Progenitor cell of endocrine pancreas (in vitro differentiated cells): Measurements from ENCODE around the gene TMEFF2. TPM values are rescaled to one million over a fixed set of nuclear protein-coding genes. Genes with fewer than 3 reads are reported as not detected.

ENCODE experiments used
- DNase-seq: peaks from one replicate; pipeline ENCODE4 v3.0.0; 2021; ENCODE audit warnings: low spot score; ENCODE audit not compliant: unreplicated experiment
- H3K27ac Mint-ChIP-seq: 2 replicates; pipeline ENCODE4 v1.8.0; 2021; ENCODE audit warnings: mild to moderate bottlenecking, moderate library complexity, mixed read lengths
- H3K27me3 Mint-ChIP-seq: 2 replicates; pipeline ENCODE4 v1.8.0; 2021; ENCODE audit warnings: mixed read lengths
- H3K36me3 Mint-ChIP-seq: 2 replicates; pipeline ENCODE4 v1.8.0; 2022; ENCODE audit warnings: mixed read lengths; ENCODE audit not compliant: insufficient read depth
- H3K4me1 Mint-ChIP-seq: 2 replicates; pipeline ENCODE4 v1.8.0; 2021; ENCODE audit warnings: low read depth, mixed read lengths
- H3K4me3 Mint-ChIP-seq: 2 replicates; pipeline ENCODE4 v1.8.0; 2021; ENCODE audit warnings: low read depth, mild to moderate bottlenecking, moderate library complexity, mixed read lengths
- H3K9me3 Mint-ChIP-seq: 2 replicates; pipeline ENCODE4 v1.8.0; 2021; ENCODE audit warnings: low read depth, mixed read lengths
- CTCF ChIP-seq: fragments of 200-600 bp; sonication (generic); IDR thresholded peaks from one replicate; pipeline ENCODE4 v1.5.0; 2021; ENCODE audit warnings: antibody characterized with exemption, mild to moderate bottlenecking; ENCODE audit not compliant: unreplicated experiment
- total RNA-seq: library from RNA; stranded (reverse); gene quantifications from 2 replicates; pipeline ENCODE4 v1.2.1, GENCODE V29; 2021

Gene TMEFF2
- total RNA-seq, 1 donor from 2014 or later: 0.50 TPM

DNA sequence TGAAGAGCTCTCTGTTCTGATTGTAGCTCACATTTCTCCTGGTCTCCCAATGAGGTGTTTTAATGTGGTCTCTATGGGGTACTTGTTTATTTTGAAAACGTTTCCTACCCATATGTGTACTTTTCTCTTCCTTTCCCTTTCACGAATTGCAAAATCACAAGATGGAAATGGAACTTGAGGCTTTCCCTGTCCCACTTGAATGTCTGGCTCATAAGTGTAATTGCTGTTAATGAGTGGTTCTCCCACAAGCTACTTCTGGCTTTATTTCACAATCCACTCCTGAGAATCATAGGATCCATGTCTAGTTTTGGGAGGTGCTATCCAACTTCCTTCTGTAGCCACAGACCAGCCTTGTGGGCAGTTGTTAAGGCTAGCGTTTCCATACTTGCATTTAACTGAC, 266.7 kb downstream of the TMEFF2 start:
- H3K27ac Mint-ChIP-seq: no peak overlapping the region
- TF ChIP-seq CTCF: no peak
- H3K9me3 Mint-ChIP-seq: peaks cover 2% of the 10 kb centered on the region
- no peak for DNase-seq
- no peaks in the 10 kb centered on the region for H3K27me3 Mint-ChIP-seq
- no peaks in the 10 kb centered on the region for H3K36me3 Mint-ChIP-seq
- peaks cover 7% of the 10 kb centered on the region for H3K4me1 Mint-ChIP-seq
- no peak overlapping the region for H3K4me3 Mint-ChIP-seq

DNA sequence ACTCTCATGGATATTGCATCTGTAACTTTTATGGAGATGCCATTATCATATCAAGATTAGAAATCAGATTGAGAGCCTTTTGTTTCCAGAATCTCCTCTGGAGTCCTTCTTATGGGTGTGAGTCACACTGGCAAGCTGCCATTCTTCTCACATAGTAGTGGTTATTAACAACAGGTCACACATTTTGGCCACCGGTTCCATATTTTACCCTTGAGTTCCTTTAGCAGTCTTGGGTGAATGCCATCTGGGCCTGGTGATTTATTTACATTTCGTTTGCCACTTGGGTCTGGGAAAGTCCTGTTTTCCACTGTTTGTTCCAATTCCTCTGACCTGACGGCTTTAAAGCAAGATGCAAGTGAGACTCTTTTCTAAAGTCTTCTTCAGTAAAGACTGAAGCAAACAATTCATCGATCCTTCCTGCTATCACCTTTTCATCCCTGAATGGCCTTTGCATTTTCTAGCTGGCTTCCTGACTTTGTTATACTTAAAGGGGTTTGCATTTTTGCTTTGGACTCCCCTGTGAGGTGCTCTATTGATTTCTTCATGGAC, 267.3 kb downstream of the TMEFF2 start:
- DNase-seq: no peak
- Mint-ChIP-seq H3K4me3 (no peak overlapping the region), H3K9me3 (peaks cover 6% of the 10 kb centered on the region), H3K27me3 (no peaks in the 10 kb centered on the region), H3K36me3 (peaks cover 1% of the 10 kb centered on the region), H3K27ac (peak overlapping the region; percentile 20), H3K4me1 (peaks cover 7% of the 10 kb centered on the region)
- TF ChIP-seq CTCF: no peak

- H3K27me3 Mint-ChIP-seq: no peaks in the 10 kb centered on the region
- H3K4me1 Mint-ChIP-seq: peaks cover 7% of the 10 kb centered on the region
- H3K4me3 Mint-ChIP-seq: no peak overlapping the region
- no peak for TF ChIP-seq CTCF
- H3K9me3 Mint-ChIP-seq: peaks cover 6% of the 10 kb centered on the region
- DNase-seq: no peak
- no peak overlapping the region for H3K27ac Mint-ChIP-seq
- peaks cover 1% of the 10 kb centered on the region for H3K36me3 Mint-ChIP-seq
Measured at GRCh38 chr2:191926671-191927070, 268.1 kb downstream of the TMEFF2 start.

- H3K27ac Mint-ChIP-seq: no peak overlapping the region
Measured at GRCh38 chr2:191923652-191923997, 271.1 kb downstream of the TMEFF2 start.

More at GRCh38 chr2:191923652-191923997, 271.1 kb downstream of the TMEFF2 start:
- DNase-seq: no peak
- Mint-ChIP-seq H3K36me3 (peaks cover 1% of the 10 kb centered on the region), H3K4me1 (peaks cover 7% of the 10 kb centered on the region), H3K9me3 (peaks cover 6% of the 10 kb centered on the region), H3K4me3 (no peak overlapping the region), H3K27me3 (no peaks in the 10 kb centered on the region)
- no peak for TF ChIP-seq CTCF
